Suprapubic skin (tissue), 4 donors: ENCODE results near the gene BMPR2. TPM values are rescaled to one million over a fixed set of nuclear protein-coding genes. Genes with fewer than 3 reads are reported as not detected.

Experiments used
- DNase-seq, 2 donors: peaks; one replicate each; pipeline ENCODE4 v3.0.0-alpha.2; 2019; ENCODE audit warnings: low spot score in 2 of 2
- H3K27ac ChIP-seq: fragments of 200-600 bp; sonication (generic); one replicate; pipeline ENCODE4 v1.5.1; 2019
- H3K27me3 ChIP-seq: fragments of 200-600 bp; sonication (generic); one replicate; pipeline ENCODE4 v1.5.1; 2019
- H3K36me3 ChIP-seq: fragments of 200-600 bp; sonication (generic); one replicate; pipeline ENCODE4 v1.5.1; 2019
- H3K4me1 ChIP-seq: fragments of 200-600 bp; sonication (generic); one replicate; pipeline ENCODE4 v1.5.1; 2019
- H3K4me3 ChIP-seq: fragments of 200-600 bp; sonication (generic); one replicate; pipeline ENCODE4 v1.5.1; 2019; ENCODE audit warnings: mild to moderate bottlenecking
- H3K9me3 ChIP-seq: fragments of 200-600 bp; sonication (generic); one replicate; pipeline ENCODE4 v1.5.1; 2019
- EP300 ChIP-seq: sonication (generic); formaldehyde crosslinking; IDR thresholded peaks from one replicate; pipeline ENCODE4 v1.6.1; 2017; ENCODE audit warnings: antibody characterized with exemption
- POLR2A ChIP-seq, 2 donors: fragments of 450-650 bp; IDR thresholded peaks; one replicate each; pipeline ENCODE4 v1.6.1; 2017; ENCODE audit warnings: antibody characterized with exemption in 2 of 2, mild to moderate bottlenecking in 2 of 2, moderate library complexity in 2 of 2
- POLR2AphosphoS5 ChIP-seq, 3 donors: sonication (generic); formaldehyde crosslinking; IDR thresholded peaks; one replicate each; pipeline ENCODE4 v1.6.1; 2017; ENCODE audit warnings: antibody characterized with exemption in 3 of 3
- WGBS: methylation state at CpG from one replicate; pipeline ENCODE4 v1.1.5; 2018; 5-methylcytosine and 5-hydroxymethylcytosine counted together
- total RNA-seq, 4 donors: library from RNA; depleted of rRNA; stranded (reverse); fragments of >200 nt; gene quantifications; one replicate each; pipeline ENCODE4 v1.1.0, GENCODE V29; 2016
- TF ChIP-seq, protein P1 (sequence below), 2 donors: fragments of 200-600 bp in 1 of 2; fragments of 450-650 bp in 1 of 2; sonication (generic) in 1 of 2; IDR thresholded peaks; one replicate each; pipeline ENCODE4 v1.5.1; 2016 to 2019; ENCODE audit warnings: antibody characterized with exemption in 2 of 2, mild to moderate bottlenecking in 1 of 2, moderate library complexity in 1 of 2

The BMPR2 gene
- total RNA-seq, 4 donors from 2014 or later: 37.8 to 47.1 (median 42.3) TPM

DNA sequence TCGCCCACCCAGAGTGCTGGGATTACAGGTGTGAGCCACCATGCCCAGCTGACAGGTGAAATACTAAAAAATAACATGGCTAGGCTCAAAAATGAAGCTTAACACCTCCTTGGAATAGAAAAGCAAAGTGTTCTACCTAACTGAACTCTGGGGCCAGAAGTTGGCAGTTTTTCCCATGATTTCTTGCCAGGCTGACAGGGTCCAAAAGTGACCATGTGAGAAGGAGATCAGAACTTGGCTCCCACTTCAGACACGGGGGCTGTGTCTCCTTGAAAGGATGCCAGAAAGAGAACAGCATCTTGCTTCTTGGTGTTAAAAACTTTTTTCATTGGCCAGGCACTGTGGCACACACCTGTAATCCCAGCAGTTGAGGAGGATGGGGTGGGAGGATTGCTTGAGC is 47.0 kb downstream of the BMPR2 start:
- H3K4me3 ChIP-seq: no peak overlapping the region
- no peaks in the 10 kb centered on the region for H3K27me3 ChIP-seq
- no peak overlapping the region for H3K27ac ChIP-seq
- WGBS: 59% methylated on average over 2 of the region's 2 CpGs
- no peak for DNase-seq
- H3K36me3 ChIP-seq: no peaks in the 10 kb centered on the region
- H3K4me1 ChIP-seq: no peaks in the 10 kb centered on the region
- H3K9me3 ChIP-seq: no peaks in the 10 kb centered on the region
- TF ChIP-seq POLR2AphosphoS5 (IDR thresholded peaks at IDR 0.05) (no peak), EP300 (no peak), POLR2A (IDR thresholded peaks at IDR 0.05) (no peak)
- TF ChIP-seq, protein P1, sequence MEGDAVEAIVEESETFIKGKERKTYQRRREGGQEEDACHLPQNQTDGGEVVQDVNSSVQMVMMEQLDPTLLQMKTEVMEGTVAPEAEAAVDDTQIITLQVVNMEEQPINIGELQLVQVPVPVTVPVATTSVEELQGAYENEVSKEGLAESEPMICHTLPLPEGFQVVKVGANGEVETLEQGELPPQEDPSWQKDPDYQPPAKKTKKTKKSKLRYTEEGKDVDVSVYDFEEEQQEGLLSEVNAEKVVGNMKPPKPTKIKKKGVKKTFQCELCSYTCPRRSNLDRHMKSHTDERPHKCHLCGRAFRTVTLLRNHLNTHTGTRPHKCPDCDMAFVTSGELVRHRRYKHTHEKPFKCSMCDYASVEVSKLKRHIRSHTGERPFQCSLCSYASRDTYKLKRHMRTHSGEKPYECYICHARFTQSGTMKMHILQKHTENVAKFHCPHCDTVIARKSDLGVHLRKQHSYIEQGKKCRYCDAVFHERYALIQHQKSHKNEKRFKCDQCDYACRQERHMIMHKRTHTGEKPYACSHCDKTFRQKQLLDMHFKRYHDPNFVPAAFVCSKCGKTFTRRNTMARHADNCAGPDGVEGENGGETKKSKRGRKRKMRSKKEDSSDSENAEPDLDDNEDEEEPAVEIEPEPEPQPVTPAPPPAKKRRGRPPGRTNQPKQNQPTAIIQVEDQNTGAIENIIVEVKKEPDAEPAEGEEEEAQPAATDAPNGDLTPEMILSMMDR (IDR thresholded peaks at IDR 0.05): no peak

DNA sequence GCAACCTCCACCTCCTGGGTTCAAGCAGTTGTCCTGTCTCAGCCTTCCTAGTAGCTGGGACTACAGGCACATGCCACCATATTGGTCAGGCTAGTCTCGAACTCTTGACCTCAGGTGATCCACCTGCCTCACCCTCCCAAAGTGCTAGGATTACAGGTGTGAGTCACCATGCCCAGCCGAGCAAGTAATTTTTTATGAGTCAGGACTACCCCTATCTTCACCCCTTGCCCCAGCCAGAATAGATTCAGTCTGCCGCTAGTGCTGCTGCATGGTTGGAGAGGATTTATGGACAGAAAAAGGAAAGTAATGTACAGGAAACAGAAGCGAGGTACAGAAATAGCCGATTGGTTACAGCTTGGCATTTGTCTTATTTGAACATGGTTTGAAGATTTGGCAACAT is 48.9 kb downstream of the BMPR2 start:
- Histone ChIP-seq H3K27me3 (no peaks in the 10 kb centered on the region), H3K4me1 (no peaks in the 10 kb centered on the region), H3K36me3 (no peaks in the 10 kb centered on the region), H3K9me3 (peaks cover 3% of the 10 kb centered on the region), H3K4me3 (no peak overlapping the region), H3K27ac (no peak overlapping the region)
- no peak for DNase-seq
- WGBS: 88% methylated on average over 5 of the region's 5 CpGs
- no peak for TF ChIP-seq POLR2AphosphoS5 (IDR thresholded peaks at IDR 0.05)
- TF ChIP-seq EP300: no peak
- no peak for TF ChIP-seq POLR2A (IDR thresholded peaks at IDR 0.05)
- TF ChIP-seq, protein P1 (IDR thresholded peaks at IDR 0.05): no peak

DNA sequence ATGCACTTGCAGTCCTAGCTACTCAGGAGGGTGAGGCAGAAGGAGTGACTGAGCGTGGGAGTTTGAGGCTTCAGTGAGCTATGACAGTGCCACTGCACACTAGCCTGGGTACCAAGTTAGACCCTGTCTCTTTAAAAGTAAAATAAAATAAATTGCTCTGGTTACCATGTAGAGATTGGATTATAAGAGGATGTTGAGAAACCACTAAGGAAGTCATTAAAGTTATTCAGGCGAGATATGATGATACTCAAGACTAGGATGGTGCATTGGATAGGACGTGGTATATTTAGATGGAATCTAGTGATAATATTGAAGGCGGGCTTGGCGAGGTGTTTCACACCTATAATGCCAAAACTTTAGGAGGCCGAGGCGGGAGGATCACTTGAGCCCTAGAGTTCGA is 50.6 kb downstream of the BMPR2 start:
- Histone ChIP-seq H3K4me3 (no peak overlapping the region), H3K36me3 (no peaks in the 10 kb centered on the region), H3K4me1 (no peaks in the 10 kb centered on the region), H3K27ac (no peak overlapping the region), H3K9me3 (peaks cover 3% of the 10 kb centered on the region), H3K27me3 (no peaks in the 10 kb centered on the region)
- 79% methylated on average over 8 of the region's 8 CpGs for WGBS
- TF ChIP-seq, protein P1 (IDR thresholded peaks at IDR 0.05): no peak
- no peak for DNase-seq

DNA sequence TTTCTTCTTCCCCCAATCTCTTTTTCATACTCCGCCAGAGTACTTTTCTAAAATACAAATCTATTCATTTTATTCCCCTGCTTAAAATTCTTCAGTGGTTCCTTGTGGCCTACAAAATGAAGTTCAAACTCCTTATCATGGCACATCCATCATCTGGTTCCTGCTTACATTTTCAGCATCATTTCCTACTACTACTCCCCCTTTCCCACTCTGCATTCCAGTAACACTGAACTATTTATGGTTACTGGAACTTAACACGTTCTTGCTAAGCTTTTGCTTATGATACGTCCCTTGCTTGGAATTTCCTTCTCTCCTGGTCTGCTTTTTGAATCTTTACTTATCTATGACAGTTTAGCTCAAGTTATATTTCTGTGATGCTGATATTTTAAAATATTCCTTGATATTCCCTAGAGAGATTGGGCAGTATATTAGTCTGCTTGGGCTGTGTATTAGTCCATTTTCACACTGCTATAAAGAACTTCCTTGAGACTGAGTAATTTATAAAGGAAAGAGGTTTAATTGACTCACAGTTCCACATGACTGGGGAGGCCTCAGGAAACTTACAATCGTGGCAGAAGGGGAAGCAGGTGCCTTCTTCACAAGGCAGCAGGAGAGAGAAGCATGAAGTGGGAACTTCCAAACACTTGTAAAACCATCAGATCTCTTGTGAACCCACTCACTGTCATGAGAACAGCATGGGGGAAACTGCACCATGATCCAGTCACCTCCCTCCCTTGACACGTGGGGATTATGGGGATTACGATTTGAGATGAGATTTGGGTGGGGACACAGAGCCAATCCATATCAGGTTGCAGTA is 53.2 kb downstream of the BMPR2 start:
- 84% methylated on average over 6 of the region's 6 CpGs for WGBS
- DNase-seq: no peak
- no peaks in the 10 kb centered on the region for H3K27me3 ChIP-seq
- H3K36me3 ChIP-seq: no peaks in the 10 kb centered on the region
- no peak overlapping the region for H3K4me3 ChIP-seq
- peaks cover 3% of the 10 kb centered on the region for H3K9me3 ChIP-seq
- no peak overlapping the region for H3K27ac ChIP-seq
- no peak for TF ChIP-seq POLR2A (IDR thresholded peaks at IDR 0.05)
- peak; percentile 59 for TF ChIP-seq EP300
- H3K4me1 ChIP-seq: no peaks in the 10 kb centered on the region

DNA sequence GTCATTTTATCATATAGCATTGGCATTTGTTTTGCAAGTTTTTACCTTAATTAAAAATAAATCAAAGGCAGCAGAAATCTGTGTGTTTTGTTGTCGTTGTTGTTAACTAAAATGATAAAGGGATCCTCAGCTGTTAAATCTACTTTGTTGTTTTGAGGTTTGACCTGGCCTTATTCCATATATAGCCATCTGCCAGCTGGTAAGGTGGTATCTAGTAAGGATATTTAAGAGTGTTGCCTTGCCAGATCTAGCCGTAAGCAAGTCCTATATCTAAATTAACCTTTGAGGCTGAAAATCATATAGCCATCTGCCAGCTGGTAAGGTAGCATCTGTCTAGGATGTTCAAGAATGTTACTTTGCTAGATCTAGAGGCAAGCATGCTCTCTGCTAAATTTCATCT is 56.6 kb downstream of the BMPR2 start:
- peaks cover 3% of the 10 kb centered on the region for H3K4me1 ChIP-seq
- H3K4me3 ChIP-seq: no peak overlapping the region
- H3K9me3 ChIP-seq: peaks cover 3% of the 10 kb centered on the region
- DNase-seq: no peak
- WGBS: 77% methylated on average over 2 of the region's 2 CpGs
- H3K27ac ChIP-seq: no peak overlapping the region
- H3K27me3 ChIP-seq: no peaks in the 10 kb centered on the region
- TF ChIP-seq POLR2A (IDR thresholded peaks at IDR 0.05) (no peak), EP300 (no peak), POLR2AphosphoS5 (IDR thresholded peaks at IDR 0.05) (no peak)
- TF ChIP-seq, protein P1 (IDR thresholded peaks at IDR 0.05): no peak
- no peaks in the 10 kb centered on the region for H3K36me3 ChIP-seq

DNA sequence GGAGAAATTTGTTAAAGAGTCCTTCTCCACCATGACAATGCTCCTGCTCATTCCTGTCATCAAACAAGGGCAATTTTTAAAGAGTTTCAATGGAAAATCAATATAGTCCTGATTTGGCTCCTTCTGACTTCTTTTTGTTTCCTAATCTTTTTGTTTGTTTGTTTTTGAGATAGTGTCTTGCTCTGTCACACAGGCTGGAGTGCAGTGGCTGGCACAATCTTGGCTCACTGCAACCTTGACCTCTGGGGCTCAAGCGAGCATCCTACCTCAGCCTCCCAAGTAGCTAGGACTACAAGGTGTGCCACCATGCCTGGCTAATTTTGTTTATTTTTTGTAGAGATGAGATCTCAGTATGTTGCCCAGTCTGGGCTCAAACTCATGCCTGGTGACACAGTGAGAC is 58.3 kb downstream of the BMPR2 start:
- no peaks in the 10 kb centered on the region for H3K27me3 ChIP-seq
- peaks cover 2% of the 10 kb centered on the region for H3K9me3 ChIP-seq
- no peak overlapping the region for H3K27ac ChIP-seq
- H3K4me3 ChIP-seq: no peak overlapping the region
- DNase-seq: no peak
- no peak for TF ChIP-seq POLR2AphosphoS5 (IDR thresholded peaks at IDR 0.05)
- TF ChIP-seq, protein P1 (IDR thresholded peaks at IDR 0.05): no peak
- no peak for TF ChIP-seq EP300
- TF ChIP-seq POLR2A (IDR thresholded peaks at IDR 0.05): no peak
- H3K4me1 ChIP-seq: peaks cover 3% of the 10 kb centered on the region
- H3K36me3 ChIP-seq: no peaks in the 10 kb centered on the region
- WGBS: 94% methylated on average over 1 of the region's 1 CpG
